NB4 (cell line): Measurements from ENCODE around the gene SMYD2.

Experiments used
- POLR2A ChIP-seq: IDR thresholded peaks from 2 replicates; pipeline ENCODE4 v1.6.1; 2011; ENCODE audit warnings: mild to moderate bottlenecking; ENCODE audit not compliant: insufficient read length; ENCODE audit errors: extremely low read depth
- TF ChIP-seq, protein P1 (sequence below): IDR thresholded peaks from one replicate; pipeline ENCODE4 v1.5.1; 2012; ENCODE audit warnings: low read depth, low read length

- TF ChIP-seq, protein P1, sequence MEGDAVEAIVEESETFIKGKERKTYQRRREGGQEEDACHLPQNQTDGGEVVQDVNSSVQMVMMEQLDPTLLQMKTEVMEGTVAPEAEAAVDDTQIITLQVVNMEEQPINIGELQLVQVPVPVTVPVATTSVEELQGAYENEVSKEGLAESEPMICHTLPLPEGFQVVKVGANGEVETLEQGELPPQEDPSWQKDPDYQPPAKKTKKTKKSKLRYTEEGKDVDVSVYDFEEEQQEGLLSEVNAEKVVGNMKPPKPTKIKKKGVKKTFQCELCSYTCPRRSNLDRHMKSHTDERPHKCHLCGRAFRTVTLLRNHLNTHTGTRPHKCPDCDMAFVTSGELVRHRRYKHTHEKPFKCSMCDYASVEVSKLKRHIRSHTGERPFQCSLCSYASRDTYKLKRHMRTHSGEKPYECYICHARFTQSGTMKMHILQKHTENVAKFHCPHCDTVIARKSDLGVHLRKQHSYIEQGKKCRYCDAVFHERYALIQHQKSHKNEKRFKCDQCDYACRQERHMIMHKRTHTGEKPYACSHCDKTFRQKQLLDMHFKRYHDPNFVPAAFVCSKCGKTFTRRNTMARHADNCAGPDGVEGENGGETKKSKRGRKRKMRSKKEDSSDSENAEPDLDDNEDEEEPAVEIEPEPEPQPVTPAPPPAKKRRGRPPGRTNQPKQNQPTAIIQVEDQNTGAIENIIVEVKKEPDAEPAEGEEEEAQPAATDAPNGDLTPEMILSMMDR = no peak
- no peak for TF ChIP-seq POLR2A
Observed at GRCh38 chr1:214289574-214290272, 8.8 kb downstream of the SMYD2 start.
